GM19351 (cell line): ENCODE data around the gene ZNF354C.

Source experiments
- ATAC-seq: cut with Tn5 transposase; IDR thresholded peaks from one replicate; pipeline ENCODE4 v1.9.1; 2021; ENCODE audit warnings: mild to moderate bottlenecking, moderate library complexity; ENCODE audit not compliant: unreplicated experiment

The ZNF354C gene

DNA sequence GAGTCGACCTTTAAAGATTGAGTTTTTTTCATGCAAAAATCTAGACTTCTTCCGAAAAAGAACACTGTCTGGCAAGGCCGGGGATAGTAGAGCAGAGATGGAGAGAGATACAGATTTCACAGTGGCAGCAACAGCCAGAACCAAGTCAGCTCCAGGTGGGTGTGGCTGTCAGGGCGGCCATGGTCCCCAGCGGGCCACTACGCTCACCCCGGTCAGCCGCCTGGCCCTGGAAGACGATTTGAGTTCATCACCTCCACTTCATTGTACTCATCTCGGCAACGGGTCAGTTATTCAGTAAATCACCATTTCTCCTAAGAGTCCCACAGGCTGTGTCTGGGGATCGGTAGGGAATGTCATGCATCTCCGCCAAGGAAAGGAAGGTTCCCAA lies 53.0 kb downstream of the ZNF354C start:
- ATAC-seq: no peak

DNA sequence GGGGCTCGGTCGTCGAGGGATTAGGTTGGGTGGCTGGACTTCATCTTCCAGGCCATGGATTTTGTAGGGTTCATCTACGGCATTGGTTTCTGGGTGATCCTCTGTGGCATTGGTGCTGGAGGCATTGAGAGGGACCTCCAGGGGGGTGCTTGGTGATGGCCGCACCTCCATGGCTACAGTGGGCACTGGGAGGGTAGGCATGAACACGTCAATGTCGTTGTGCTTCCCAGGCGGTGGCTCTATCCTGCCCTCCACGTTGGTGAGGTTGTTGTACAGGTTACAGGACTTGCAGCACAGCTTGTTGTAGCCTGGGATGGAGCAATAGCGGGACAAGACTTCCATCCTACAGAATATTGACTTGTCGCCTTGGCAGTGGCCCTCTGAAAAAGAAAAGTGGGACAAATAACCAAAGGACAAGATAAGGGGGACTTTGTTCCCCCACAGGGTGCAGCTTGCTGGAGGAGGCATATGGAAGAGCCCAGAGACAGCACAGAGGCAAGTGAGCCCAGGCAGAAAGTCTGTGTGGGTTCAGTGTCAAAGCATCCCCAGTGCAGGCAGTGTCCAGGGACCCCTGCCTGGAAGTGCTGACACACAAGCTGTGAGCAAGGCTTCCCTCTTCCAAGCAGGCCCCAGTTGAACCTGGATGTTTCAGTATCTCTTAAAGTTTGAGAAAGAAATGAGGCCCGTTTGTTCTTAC lies 53.9 kb downstream of the ZNF354C start:
- no peak for ATAC-seq

DNA sequence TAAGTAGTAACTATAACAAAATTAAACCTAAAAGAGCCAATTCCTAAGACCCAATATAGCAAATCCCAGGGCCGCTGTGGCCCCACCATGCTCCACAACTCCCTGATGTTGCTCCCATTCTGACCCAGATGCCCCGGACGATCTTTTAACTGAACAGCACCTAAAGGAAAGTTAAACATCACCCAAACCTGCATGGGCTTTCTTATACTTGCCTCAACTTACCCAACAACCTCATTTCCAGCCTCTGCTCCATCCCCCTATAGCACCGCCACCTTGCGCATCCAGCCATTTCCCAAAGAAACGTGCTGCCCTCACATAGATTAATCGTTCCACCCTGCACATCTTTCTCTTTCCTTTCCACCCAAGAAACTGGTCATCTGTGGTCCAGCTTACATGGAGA lies 54.6 kb downstream of the ZNF354C start:
- no peak for ATAC-seq

DNA sequence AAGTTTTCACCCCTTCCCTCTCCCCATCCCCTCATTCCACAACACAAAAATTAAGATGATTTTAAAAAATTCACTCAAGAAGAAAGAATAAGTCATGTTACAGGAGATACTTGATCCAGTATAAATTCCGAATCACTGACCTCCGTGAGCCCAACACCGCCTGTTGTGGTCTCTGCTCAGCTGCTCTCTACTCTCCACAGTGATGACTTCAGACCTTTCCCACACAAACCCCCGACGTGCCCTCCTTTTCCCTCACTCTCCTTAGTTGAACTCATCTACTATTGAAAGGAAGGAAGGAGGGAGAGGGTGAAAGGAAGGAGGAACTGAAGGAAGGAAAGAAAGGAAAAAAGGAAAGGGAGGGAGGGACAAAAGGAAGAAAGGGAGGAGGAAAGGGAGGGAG lies 55.1 kb downstream of the ZNF354C start:
- no peak for ATAC-seq

DNA sequence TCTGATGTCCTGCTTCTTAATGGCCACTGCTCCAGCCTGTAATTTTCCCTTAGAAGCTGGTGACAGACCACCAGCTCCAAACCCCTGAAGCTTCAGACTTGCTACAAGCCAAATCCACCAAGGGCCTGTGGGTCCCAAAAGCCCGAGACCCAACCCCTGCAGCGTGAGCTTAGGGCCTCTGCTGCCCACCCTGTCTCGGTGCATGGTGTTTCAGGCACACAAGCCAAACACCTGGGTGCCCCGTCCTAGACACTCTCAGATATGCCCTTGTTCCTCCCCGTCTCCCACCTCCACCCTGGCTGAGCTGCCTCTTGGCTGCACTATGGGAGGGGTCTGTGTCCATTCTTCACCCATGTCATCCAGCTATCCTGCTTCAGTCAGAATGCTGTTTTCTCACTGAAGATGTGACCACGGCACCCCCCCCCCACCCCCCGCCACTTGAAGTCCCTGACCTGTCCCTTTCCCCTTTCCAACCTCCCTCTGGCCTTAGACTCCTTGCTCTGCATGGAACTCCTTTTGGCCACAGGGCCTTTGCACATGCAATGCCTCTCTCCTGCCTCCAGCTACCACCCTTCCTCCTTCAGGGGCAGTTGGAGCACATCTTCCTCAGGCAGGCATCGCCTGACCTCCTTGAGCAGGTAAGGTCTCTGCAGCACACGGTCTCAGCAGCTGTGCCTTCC lies 55.8 kb downstream of the ZNF354C start:
- no peak for ATAC-seq

DNA sequence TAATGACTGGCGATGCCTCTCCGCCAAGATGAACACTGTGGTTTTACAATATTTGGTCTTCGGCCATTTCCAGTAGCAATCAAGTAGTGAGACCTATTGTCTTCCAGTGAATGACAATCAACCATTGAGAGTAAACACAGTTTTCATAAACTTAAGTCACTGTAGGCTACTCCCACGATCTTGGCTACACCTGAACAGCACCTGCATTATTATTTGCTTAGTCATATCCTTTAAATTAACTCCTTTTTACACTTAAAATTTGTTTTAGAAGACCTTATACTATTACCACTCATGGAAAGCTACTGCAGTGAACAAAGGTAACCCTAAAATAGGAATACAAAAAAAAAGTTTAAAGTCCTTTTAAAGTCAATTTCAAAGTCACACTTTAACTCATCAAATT lies 58.2 kb downstream of the ZNF354C start:
- no peak for ATAC-seq

DNA sequence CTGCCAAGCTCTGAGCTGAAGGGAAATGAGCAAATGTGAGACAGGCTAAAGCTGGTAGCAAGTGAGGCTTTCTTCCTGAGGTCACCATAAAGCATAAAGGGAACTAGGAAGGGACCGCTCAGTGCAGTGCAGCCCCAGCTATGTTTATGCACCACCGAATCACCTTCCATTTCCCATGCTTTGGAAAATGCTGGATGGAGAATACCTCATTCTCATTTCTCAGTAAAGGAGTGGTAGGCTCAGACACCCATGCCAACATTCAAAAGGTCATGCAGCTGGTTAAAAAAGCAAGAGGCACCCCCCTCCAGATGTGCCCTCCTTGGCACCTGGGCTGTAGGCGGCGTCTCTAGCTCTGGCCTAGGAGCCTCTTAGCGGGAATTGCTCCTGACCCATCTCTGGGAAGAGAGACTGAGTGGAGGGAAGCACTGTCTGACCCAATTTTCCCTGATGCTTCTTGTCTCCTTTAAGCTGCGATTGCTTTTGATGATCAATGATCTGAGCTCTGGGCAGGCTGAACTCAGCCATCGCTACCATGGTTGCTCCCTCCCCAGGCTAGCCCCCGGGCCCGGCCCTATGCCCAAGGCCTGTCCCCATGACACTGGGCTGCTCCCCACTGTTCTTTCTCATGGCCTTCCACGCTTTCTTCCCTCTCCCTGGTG lies 58.7 kb downstream of the ZNF354C start:
- no peak for ATAC-seq

DNA sequence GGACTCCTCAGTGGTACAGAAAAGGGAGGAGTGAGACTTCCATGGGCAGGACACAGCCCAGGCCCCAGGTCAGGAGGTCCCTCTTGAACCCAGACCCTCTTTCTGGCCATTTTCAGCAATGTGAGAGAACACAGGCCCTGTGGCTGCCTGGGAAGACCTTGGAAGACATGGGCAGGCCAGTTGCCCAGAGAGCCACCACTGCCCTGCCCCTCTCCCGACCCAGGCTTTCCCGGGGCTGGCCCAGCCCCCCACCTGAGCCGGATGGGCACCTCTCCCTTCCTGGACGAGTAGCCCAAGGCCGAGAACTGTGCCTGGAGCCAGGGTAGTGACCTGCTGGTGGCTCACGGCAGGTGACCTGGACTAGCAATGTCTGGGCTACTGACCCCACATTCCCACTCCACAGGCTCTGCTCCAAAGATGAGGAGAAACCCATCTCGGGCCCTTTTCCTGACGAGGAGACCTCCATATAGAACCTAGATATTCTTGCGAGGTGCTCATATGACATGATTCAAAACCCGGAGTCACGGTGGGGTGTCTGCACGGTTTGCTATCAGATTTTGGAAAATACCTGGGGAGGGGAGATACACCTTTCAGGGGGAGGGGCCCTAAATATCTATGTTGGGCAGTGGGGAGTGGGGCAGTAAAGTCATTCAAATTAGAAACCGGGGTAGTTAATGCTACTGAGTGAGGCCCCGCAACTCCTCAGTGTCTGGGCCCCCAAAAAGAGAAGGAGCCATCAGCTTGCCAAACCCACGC lies 59.4 kb downstream of the ZNF354C start:
- ATAC-seq: no peak

DNA sequence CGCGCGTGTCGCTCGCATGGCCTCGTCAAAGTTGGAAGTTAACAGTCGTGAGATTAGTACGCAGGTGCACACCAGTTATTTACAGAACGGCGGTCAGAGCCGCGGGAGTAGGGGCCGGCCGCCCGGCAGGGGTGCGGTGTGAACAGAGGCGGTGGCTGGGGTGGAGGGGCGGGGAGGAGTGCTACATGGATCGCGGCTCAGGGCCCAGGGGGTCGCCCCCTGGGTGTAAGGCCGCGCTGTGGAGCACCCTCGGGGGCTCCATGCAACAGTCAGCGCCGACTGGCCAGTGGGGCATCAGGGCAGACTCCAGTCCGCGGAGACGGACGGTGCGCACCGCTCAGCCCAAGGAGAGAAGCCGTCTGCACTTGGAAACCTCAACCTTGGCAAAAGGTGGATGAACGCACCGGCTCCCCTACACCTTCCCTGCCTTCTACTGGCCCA lies 60.3 kb downstream of the ZNF354C start:
- ATAC-seq: no peak

DNA sequence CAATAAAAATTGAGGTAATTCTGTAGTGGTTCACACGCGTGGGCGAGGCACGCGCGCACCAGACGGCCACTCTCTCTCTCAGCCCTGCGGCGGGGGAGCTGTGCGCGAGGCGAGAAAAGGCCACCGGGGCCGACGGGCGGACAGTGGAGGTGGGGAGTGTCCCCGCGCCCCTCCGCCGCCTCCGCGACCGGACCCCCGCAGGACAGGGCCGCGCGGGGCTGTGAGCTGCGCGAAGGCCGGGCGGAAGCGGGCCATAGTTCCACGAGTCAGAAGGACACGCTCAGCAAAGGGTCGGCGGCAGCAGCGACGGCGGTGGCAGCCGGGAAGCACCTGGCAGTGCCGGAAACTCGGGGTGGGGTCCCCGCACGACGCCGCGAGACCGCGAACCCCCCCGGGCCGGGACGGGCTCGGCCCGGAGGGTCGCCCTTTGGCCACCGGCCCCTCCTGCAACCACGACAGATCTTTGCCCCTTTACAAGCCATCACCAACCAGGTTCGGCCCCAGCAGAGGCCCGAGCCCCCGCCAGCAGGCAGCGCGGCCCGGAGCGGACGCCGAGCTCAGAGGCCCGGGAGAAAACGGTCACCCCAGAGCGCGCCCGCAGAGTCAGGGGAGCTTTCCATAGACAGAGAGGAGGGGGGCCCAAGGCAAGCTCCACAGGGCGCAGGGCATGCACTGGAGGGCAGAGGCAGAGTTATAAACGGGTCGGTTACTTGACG lies 60.9 kb downstream of the ZNF354C start:
- no peak for ATAC-seq

DNA sequence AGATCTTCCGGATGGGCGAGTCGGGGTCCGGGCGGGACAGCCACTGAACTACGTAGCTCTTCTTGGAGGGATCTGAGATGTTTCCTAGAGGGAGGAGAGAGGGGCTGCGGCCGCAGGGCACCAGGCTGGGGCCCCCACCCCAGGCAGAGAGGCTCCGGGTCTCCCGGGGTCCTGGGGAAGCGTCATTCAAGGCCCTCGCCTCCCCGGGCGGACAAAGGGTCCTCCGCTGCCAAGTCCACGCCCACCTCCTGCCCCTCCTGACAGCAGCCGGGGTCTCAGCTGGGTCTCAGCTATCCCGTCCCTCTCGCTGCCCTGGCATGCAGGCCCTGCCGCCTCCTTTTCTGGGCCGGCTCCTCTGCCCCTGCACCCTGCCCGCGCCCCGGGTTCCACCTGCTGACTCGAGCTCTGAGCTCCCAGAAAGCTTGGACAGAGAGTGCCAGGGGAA lies 61.5 kb downstream of the ZNF354C start:
- ATAC-seq: no peak

DNA sequence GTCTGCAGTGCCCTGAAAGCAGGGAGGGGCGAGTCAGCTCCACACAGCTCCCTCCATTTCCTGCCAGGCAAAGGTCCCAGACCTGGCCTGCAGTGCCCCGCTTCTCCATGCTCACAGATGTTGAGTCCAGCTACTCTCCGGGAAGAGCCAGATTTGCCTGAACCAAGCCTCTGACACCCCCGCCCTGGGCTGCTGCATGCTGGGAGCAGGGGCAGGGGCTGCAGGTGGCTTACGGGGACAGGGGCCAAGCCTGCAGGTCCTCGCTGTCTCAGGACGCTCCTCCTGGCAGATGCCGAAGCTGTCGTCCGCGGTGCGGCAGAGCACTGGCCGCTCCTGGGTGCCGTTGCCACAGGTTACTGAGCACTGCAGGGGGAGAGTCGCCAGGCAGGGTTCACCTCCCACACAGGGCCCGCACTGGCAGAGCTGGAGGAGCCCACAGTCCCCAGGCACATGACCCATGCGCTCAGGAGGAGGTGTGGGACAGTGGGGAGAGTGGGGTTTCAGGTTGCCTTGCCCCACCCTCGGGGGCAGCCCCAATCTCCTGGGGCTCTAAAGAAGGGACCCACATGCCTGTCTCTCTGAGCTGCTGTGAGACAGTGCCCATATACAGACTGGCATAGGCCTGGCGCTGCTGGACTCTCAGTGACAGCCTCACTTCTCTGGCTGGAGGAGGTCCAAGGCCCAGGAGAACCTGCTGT lies 62.4 kb downstream of the ZNF354C start:
- no peak for ATAC-seq

DNA sequence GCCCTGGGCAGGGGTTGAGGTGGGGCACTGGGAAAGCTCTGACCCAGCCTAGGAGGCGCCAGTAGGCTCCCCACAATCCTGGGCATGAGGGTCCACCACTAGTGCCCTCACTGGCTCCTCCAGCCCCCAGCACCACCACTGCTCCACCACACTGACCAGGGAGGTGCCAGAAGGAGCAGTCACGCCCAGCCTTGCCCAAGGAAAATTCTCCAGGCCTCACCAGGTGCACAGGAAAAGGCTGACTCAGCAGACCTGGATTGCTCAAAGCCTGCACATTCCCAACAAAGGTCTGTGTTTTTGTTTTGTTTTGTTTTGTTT lies 62.9 kb downstream of the ZNF354C start:
- ATAC-seq: no peak

DNA sequence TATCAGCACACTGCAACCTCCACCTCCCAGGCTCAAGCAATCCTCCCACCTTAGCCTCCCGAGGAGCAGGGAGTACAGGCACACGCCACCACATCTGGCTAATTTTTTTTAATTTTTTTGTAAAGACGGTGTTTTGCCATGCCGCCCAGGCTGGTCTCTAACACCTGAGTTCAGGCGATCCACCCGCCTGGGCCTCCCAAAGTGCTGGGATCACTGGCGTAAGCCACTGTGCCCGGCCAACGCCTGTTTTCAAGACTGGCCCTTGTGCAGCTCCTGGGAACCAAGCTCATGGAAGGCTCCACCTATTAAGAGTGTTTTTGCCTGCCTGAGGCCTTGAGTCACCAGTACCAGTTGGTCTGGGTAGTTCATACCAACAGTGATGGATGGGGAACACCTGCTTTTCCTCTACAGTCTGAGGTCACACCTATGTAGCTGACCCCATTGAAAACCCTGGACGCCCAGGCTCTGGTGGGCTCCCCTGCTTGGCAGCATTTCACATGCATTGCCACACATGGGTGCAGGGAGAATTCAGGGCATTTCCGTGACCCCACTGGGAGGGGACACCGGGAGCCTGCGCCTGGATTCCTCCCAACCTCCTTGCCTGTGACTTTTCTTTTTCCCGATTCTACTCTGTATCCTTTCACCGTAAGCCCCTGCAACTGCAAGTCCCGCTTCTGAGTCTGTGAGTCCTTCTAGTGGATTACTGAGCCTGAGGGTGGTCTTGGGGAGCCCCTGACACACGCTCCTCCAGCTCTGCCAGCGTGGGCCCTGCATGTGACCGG lies 63.5 kb downstream of the ZNF354C start:
- no peak for ATAC-seq

DNA sequence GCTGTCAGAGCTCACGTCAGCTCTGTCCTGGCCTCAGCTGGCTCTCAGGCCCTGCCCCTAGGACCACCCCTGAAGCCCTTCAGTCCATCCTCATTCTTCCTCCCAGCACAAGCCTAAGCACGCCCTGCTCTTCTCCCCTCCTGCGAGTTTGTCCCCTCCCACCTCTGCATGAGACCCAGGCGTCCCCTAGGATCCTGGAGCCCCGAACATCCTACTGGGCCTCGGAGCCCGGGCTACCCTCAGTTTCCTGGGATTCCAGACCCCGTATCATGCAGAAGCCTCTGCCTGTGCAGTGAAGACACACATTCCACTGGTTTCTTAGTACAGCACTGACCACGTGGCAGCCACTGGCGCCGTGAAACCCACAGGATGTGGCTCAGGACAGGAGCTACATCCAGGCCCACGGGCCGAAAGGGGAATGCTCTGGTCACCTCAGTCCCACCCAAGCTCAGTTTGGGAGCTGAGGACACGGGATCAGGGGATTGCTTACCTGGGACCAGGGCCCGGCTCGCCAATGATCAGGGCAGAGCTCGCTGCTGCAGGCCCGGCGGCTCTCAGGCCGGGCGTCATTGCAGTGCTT lies 64.2 kb downstream of the ZNF354C start:
- ATAC-seq: no peak

DNA sequence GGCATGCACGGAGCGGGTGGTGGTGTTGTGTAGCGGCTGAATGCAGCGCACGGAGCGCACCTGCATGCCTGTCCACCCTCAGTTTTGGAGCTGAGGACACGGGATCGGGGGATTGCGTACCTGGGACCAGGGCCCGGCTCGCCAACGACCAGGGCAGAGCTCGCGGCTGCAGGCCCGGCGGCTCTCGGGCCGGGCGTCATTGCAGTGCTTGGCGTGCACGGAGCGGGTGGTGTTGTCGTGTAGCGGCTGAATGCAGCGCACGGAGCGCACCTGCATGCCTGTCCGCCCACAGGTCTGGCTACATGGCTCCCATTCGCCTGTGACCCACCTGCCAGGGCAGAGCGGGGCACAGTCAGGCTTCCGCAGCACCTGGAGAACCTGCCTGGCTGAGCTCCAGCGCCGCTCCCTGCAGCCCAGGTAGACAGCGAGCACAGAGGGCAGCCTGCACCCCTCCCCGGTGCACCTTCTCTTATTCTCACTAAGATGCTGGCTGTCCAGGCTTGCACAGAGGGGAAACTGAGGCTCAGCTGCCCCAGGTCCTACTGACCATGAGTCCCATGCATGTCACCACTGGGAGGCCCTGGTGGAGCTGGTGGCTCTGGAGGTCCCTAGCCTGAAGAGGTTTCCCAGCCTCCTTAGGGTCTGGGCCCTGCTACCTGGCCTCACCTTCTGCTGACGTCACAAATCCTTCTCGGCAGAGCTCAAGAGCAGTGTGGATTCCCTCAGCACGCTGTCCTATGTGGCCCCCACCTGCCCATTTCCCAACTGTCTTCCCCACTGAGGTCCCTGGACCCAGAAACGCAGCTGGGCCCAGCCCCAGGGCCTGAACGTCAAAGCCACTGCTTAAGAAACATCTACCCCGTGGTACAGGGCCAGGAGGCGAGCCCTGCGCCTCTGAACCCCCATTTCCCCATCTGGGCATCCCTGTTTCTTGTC lies 64.9 kb downstream of the ZNF354C start:
- ATAC-seq: no peak

DNA sequence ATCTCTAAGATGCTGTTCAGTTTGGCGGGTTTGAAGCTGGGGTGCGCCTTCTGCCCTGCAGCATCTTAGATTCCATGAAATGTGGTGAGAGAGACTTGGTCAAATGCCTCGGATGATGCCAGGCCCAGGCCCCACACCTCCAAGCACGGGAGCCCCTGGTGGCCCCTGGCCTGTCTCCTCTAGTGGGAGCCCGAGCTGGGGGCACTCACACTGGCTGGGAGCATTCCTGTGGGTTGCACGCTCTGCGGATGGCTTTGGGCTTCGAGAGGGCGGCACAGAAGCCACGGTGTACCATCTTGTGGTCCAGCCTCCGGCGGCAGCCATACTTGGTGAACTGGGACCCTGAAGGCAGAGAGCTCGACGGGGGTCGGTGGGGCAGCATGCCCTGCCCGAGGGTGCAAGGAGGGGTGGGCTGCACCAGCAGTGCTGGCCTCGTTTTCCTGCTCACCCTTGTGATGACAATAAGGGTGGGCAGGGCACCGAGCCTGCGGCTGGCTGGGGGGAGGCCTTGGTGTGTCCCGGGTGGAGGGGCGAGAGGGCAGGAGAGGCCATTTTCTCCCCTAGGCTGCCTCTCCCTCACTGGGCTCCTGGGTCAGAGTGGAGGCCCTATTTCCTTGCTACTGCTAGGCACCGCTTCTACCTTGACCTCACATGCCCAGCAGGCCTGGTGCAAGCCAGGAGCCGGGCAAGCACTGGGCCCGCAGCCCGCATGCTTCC lies 65.8 kb downstream of the ZNF354C start:
- no peak for ATAC-seq
